T-helper 2 cell treated with Interferon-gamma antibody and Interleukin-4, amounts not matched to agents 100 ng/mL and 5 ng/mL, for 36 hours (primary cell): ENCODE measurements around the gene NF2. TPM values are rescaled to one million over a fixed set of nuclear protein-coding genes. Genes with fewer than 3 reads are reported as not detected.

ENCODE experiments used
- intact Hi-C: fragments of 100-400 bp; cut with micrococcal nuclease; formaldehyde crosslinking; loops from one replicate; pipeline ENCODE4 v1.15.1; 2023
- total RNA-seq: library from RNA; stranded (reverse); gene quantifications from 2 replicates; pipeline ENCODE4 v1.2.3, GENCODE V29; 2022

NF2 gene
- total RNA-seq, 1 donor from 2014 or later = 63.5 TPM

- intact Hi-C loops = no loop called here
These were observed 56.6 kb downstream of the NF2 start for GRCh38 chr22:29660021-29660420.

GRCh38 chr22:29661336-29661735, 57.9 kb downstream of the NF2 start:
- intact Hi-C loops = no loop called here

- intact Hi-C loops = no loop called here
These were observed 59.9 kb downstream of the NF2 start for GRCh38 chr22:29663180-29663821.

GRCh38 chr22:29665486-29665885, 62.1 kb downstream of the NF2 start:
- intact Hi-C loops = no loop called here

- intact Hi-C loops = no loop called here
These were observed 65.2 kb downstream of the NF2 start for GRCh38 chr22:29668673-29669072.

GRCh38 chr22:29670626-29671025, 67.2 kb downstream of the NF2 start:
- intact Hi-C loops = no loop called here

GRCh38 chr22:29673361-29674066, 70.1 kb downstream of the NF2 start:
- intact Hi-C loops = no loop called here

GRCh38 chr22:29674121-29674520, 70.7 kb downstream of the NF2 start:
- intact Hi-C loops = no loop called here

- intact Hi-C loops = no loop called here
These were observed 75.9 kb downstream of the NF2 start for GRCh38 chr22:29679316-29679715.

- intact Hi-C loops = no loop called here
These were observed 80.1 kb downstream of the NF2 start for GRCh38 chr22:29683536-29683935.

GRCh38 chr22:29684244-29684643, 80.8 kb downstream of the NF2 start:
- intact Hi-C loops = no loop called here

GRCh38 chr22:29689206-29689879, 85.9 kb downstream of the NF2 start:
- intact Hi-C loops = no loop called here

GRCh38 chr22:29689880-29690213, 86.4 kb downstream of the NF2 start:
- intact Hi-C loops = no loop called here

GRCh38 chr22:29690476-29690875, 87.0 kb downstream of the NF2 start:
- intact Hi-C loops = no loop called here

- intact Hi-C loops = no loop called here
These were observed 88.3 kb downstream of the NF2 start for GRCh38 chr22:29691636-29692326.

GRCh38 chr22:29692327-29692640, 88.9 kb downstream of the NF2 start:
- intact Hi-C loops = no loop called here

GRCh38 chr22:29693161-29693560, 89.7 kb downstream of the NF2 start:
- intact Hi-C loops = no loop called here

- intact Hi-C loops = no loop called here
These were observed 90.2 kb downstream of the NF2 start for GRCh38 chr22:29693671-29694070.

- intact Hi-C loops = no loop called here
These were observed 91.9 kb downstream of the NF2 start for GRCh38 chr22:29695129-29695926.

GRCh38 chr22:29697853-29698598, 94.6 kb downstream of the NF2 start:
- intact Hi-C loops = no loop called here
